ENCODE measurements around the gene LSM11. TPM values are rescaled to one million over a fixed set of nuclear protein-coding genes. Genes with fewer than 3 reads are reported as not detected.

LSM11 gene
- total and polyA plus RNA-seq, 2 of the 4 experiments (the other 2 are of a cell fraction) = 1.4 to 3.0 TPM

GRCh38 chr5:157740229-157740610, 3.3 kb upstream of the LSM11 start:
- no peak overlapping the region for H2BK15ac ChIP-seq (ENCODE audit: low read depth, low read length)
- no peak overlapping the region for H3K18ac ChIP-seq (ENCODE audit: low read depth, low read length)
- no peak overlapping the region for H3K4me2 ChIP-seq (ENCODE audit: low read depth, low read length)
- no peak overlapping the region for H3K23ac ChIP-seq (ENCODE audit: low read depth, low read length)
- H4K8ac ChIP-seq (ENCODE audit: low read depth in 2 of 2, low read length in 2 of 2) = no peak overlapping the region
- no peak overlapping the region for H2AFZ ChIP-seq (replicated peaks; ENCODE audit: low read length, poor library complexity)
- H4K91ac ChIP-seq (ENCODE audit: insufficient read depth, low read depth, low read length) = no peak overlapping the region
- H3K14ac ChIP-seq (replicated peaks; ENCODE audit: low read depth, low read length) = no peak overlapping the region
- H2BK5ac ChIP-seq (ENCODE audit: low read depth, low read length, poor library complexity, severe bottlenecking) = no peak overlapping the region
- ChIA-PET CTCF (no interaction called here), POLR2A (ENCODE audit: unreplicated experiment) (no interaction called here)
- TF ChIP-seq SMC3 (IDR thresholded peaks at IDR 0.05; ENCODE audit: low read depth, low read length) (peak; percentile 33; the same call in 1 of the 2 replicates), CTCF (conservative IDR thresholded peaks at IDR 0.05; ENCODE audit: low read depth, low read length) (peak; percentile 40), MAZ (IDR thresholded peaks at IDR 0.05; ENCODE audit: borderline replicate concordance, low read depth, low read length) (no peak), CEBPB (IDR thresholded peaks at IDR 0.05; ENCODE audit: low read depth, low read length) (no peak), ELK1 (IDR thresholded peaks at IDR 0.05; ENCODE audit: borderline replicate concordance, low read depth, low read length) (no peak), MAFK (IDR thresholded peaks at IDR 0.05; ENCODE audit: low read depth, low read length) (no peak), USF2 (IDR thresholded peaks at IDR 0.05; ENCODE audit: low read depth, low read length) (no peak), RCOR1 (IDR thresholded peaks at IDR 0.05; ENCODE audit: insufficient replicate concordance, low read length) (no peak), RFX5 (IDR thresholded peaks at IDR 0.05; ENCODE audit: low read depth, low read length) (no peak), MXI1 (IDR thresholded peaks at IDR 0.05; ENCODE audit: borderline replicate concordance, low read depth, low read length) (no peak), CHD1 (IDR thresholded peaks at IDR 0.05; ENCODE audit: low read depth, low read length) (no peak), RAD21 (IDR thresholded peaks at IDR 0.05; ENCODE audit: low read length) (peak; percentile 24; the same call in 1 of the 2 replicates), BHLHE40 (IDR thresholded peaks at IDR 0.05; ENCODE audit: low read depth, low read length) (no peak), NFE2L2 (IDR thresholded peaks at IDR 0.05; ENCODE audit: low read depth, low read length) (no peak), FOS (IDR thresholded peaks at IDR 0.05; ENCODE audit: low read depth, low read length) (no peak)
- H4K5ac ChIP-seq (ENCODE audit: low read depth, low read length) = no peak overlapping the region
- no peak overlapping the region for H3K4ac ChIP-seq (ENCODE audit: low read depth, low read length)
- WGBS, 2 experiments (ENCODE audit: extremely low coverage in 2 of 2, insufficient read length in 1 of 2) = no CpG with 5 or more reads among the region's 3 CpGs
- BruUV-seq (replicated peaks) = no TSS peak
- H3K79me1 ChIP-seq (ENCODE audit: low read depth in 1 of 2, low read length in 2 of 2) = peaks cover 3 to 12% of the 10 kb centered on the region in 2 experiments; a peak in 3 of 4 replicates
- peaks cover 11% of the 10 kb centered on the region for H3K36me3 ChIP-seq (ENCODE audit: control insufficient read depth, insufficient read depth, low read length)
- no peak overlapping the region for H3K9ac ChIP-seq (ENCODE audit: low read depth, low read length)
- in situ Hi-C loops (cut with MboI; ENCODE audit: low sequenced_read_pairs) = loop anchor here (10.0 kb wide), 1 partner anchor 595 kb away; the partner anchor contains the start of gene MED7
- no peaks in the 10 kb centered on the region for H4K20me1 ChIP-seq (ENCODE audit: insufficient read depth, low read length)
- H3K27me3 ChIP-seq (ENCODE audit: control insufficient read depth, insufficient read depth, low read length) = no peaks in the 10 kb centered on the region
- no peak overlapping the region for H2BK20ac ChIP-seq (ENCODE audit: low read depth, low read length)
- no peak for DNase-seq
- ATAC-seq (ENCODE audit: low read depth) = no peak
- H2BK120ac ChIP-seq (ENCODE audit: low read depth, low read length) = no peak overlapping the region
- H2AK5ac ChIP-seq (ENCODE audit: low read depth, low read length) = no peak overlapping the region
- no peaks in the 10 kb centered on the region for H3K4me1 ChIP-seq (ENCODE audit: control insufficient read depth, insufficient read depth, low read length)
- dilution Hi-C loops (cut with HindIII; ENCODE audit: low sequenced_read_pairs, unreplicated experiment) = no loop called here
- H2AK9ac ChIP-seq (replicated peaks; ENCODE audit: low read depth, low read length, poor library complexity) = no peak overlapping the region
- no peaks in the 10 kb centered on the region for H3K9me3 ChIP-seq (ENCODE audit: control insufficient read depth, insufficient read depth, low read length)
- intact Hi-C loops (cut with micrococcal nuclease) = loop anchor here (5.0 kb wide), 1 partner anchor 593 kb away; no protein-coding TSS in a partner anchor
- H3K9me1 ChIP-seq (ENCODE audit: insufficient read depth, low read length) = no peaks in the 10 kb centered on the region
- no peak overlapping the region for H3K56ac ChIP-seq (ENCODE audit: extremely low read depth, insufficient read depth, low read length)
- H3K4me3 ChIP-seq (ENCODE audit: insufficient read depth, low read depth, low read length) = no peak overlapping the region
- no peak overlapping the region for H3K27ac ChIP-seq (ENCODE audit: insufficient read depth, low read length)
